ENCODE measurements around the gene NPEPL1. TPM values are rescaled to one million over a fixed set of nuclear protein-coding genes. Genes with fewer than 3 reads are reported as not detected.
"Not testable (repeated sequence)": the region's sequence is repeated elsewhere in the genome, so short reads cannot be mapped to it uniquely, and the experiment has no call there.

Gene NPEPL1, protein sequence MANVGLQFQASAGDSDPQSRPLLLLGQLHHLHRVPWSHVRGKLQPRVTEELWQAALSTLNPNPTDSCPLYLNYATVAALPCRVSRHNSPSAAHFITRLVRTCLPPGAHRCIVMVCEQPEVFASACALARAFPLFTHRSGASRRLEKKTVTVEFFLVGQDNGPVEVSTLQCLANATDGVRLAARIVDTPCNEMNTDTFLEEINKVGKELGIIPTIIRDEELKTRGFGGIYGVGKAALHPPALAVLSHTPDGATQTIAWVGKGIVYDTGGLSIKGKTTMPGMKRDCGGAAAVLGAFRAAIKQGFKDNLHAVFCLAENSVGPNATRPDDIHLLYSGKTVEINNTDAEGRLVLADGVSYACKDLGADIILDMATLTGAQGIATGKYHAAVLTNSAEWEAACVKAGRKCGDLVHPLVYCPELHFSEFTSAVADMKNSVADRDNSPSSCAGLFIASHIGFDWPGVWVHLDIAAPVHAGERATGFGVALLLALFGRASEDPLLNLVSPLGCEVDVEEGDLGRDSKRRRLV
- 10 to 100 TPM; 31.4 to 38.2 TPM for total RNA-seq

DNA sequence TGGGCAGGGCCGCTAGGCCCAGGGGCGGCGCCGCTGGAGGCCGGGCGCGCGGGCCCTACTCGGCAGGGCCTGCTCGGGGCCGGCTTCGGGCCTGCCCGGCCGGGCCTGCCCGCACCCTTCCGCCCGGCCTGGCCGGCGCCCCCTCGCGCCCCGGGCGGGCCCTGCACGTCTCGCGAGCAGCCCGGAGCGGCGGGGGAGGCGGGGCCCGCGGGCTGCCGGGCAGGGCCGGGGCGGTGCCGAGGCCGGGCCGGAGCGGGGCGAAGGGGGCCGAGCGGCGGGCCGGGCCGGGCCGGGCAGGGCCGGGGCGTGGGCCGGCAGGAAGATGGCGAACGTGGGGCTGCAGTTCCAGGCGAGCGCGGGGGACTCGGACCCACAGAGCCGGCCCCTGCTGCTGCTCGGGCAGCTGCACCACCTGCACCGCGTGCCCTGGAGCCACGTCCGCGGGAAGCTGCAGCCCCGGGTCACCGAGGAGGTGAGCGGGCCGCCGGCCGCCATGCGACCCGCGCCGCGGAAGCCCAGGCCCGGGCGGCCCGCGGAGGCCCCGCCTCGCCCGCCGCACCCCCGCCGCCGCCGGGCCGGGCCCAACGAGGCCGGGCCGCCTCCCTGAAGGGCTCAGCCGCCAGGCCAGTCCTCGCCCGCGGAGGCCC, at the start of gene NPEPL1:
Gene NPEPL1, plus strand, starts transcription at position 222 of the 647 bp plus-strand sequence. Its CDS starts 101 bp downstream, at position 323.
- peak; percentile 64 to 79 (median 67) for DNase-seq
- Histone ChIP-seq H3K9me3 (no peaks in the 10 kb centered on the region), H3K27ac (peak within 1 kb of the TSS; percentile 62 to 85 (median 72)), H3K4me3 (no peak within 1 kb of the TSS), H3K27me3 (no peaks in the 10 kb centered on the region), H3K4me1 (peaks cover 16% of the 10 kb centered on the region), H3K36me3 (replicated peaks in 1 of 2; ENCODE audit: insufficient read depth in 1 of 2, low read depth in 2 of 2) (peaks cover 0 to 3% of the 10 kb centered on the region in 2 donors)
- TF ChIP-seq, protein P1, sequence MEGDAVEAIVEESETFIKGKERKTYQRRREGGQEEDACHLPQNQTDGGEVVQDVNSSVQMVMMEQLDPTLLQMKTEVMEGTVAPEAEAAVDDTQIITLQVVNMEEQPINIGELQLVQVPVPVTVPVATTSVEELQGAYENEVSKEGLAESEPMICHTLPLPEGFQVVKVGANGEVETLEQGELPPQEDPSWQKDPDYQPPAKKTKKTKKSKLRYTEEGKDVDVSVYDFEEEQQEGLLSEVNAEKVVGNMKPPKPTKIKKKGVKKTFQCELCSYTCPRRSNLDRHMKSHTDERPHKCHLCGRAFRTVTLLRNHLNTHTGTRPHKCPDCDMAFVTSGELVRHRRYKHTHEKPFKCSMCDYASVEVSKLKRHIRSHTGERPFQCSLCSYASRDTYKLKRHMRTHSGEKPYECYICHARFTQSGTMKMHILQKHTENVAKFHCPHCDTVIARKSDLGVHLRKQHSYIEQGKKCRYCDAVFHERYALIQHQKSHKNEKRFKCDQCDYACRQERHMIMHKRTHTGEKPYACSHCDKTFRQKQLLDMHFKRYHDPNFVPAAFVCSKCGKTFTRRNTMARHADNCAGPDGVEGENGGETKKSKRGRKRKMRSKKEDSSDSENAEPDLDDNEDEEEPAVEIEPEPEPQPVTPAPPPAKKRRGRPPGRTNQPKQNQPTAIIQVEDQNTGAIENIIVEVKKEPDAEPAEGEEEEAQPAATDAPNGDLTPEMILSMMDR (IDR thresholded peaks at IDR 0.05) = peak in 3 of 7 experiments; percentile 36 to 76 (median 70)
- peak in 1 of 3 donors; percentile 38 for TF ChIP-seq POLR2A (IDR thresholded peaks at IDR 0.05)
- intact Hi-C loops (cut with DNase I) = loop anchor here (10.0 kb wide), 1 partner anchor 458 kb away; no protein-coding TSS in a partner anchor
- peak; percentile 91 for ATAC-seq
- WGBS, 2 donors = 3% methylated on average over 47 of the region's 93 CpGs; no CpG with 5 or more reads in 1 of the 2 donors

DNA sequence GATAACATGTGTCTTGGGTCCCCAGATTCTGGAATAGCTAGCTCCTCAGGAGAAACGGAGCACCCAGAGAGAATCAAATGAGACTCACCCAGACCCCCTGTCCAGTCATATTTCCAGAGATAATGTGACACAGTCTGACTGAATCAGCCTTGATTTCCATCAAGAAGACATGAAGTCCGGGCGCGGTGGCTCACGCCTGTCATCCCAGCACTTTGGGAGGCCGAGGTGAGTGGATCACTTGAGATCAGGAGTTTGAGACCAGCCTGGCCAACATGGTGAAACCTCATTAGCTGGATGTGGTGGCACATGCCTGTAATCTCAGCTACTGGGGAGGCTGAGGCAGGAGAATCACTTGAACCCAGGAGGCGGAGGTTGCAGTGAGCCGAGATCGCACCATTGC, 49.7 kb upstream of the NPEPL1 start:
- ATAC-seq; H3K4me1 ChIP-seq; intact Hi-C loops (cut with DNase I); H3K4me3 ChIP-seq; H3K27me3 ChIP-seq; H3K36me3 ChIP-seq (replicated peaks in 1 of 2; ENCODE audit: insufficient read depth in 1 of 2, low read depth in 2 of 2); H3K9me3 ChIP-seq; DNase-seq; H3K27ac ChIP-seq: not testable (repeated sequence)
- 63 to 66% methylated on average over 9 of the region's 9 CpGs for WGBS, 2 donors

DNA sequence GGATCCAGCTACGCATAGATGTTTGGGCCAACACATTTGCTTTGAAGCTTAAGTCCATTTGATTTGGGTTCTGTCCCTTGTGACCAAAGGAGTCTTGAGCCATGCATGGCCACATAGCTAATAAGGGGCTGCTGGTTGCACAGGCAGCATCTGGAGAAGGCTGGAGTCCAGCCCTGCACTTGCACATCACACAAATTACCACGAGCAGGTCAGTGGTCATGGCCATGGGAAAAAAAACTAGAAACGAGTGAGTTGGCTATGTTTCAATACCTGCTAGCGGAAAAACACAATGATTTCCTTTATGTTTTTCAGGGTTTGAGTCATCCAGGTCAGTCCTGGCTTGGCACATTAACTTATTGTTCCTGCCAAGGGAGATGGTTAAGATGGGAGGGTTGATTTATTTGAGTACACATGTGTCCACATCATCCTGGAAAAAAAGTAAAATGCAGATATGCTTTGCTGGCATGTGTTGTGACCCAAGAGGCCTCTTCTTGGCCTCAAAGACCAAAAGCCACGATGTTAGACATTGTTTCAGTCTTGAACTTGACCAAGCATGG, 47.1 kb upstream of the NPEPL1 start:
- DNase-seq (peak in 2 of 4 donors; percentile 8 to 18), ATAC-seq (peak; percentile 16)
- WGBS, 2 donors = 30 to 35% methylated on average over 5 of the region's 5 CpGs
- H3K27me3 ChIP-seq = no peaks in the 10 kb centered on the region
- no peaks in the 10 kb centered on the region for H3K36me3 ChIP-seq (replicated peaks in 1 of 2; ENCODE audit: insufficient read depth in 1 of 2, low read depth in 2 of 2)
- peak overlapping the region in 2 of 4 donors; percentile 37 to 52 for H3K27ac ChIP-seq
- no peak overlapping the region for H3K4me3 ChIP-seq
- intact Hi-C loops (cut with DNase I) = no loop called here
- TF ChIP-seq, protein P1 (IDR thresholded peaks at IDR 0.05) = no peak
- TF ChIP-seq POLR2A (IDR thresholded peaks at IDR 0.05) = no peak
- no peaks in the 10 kb centered on the region for H3K9me3 ChIP-seq
- H3K4me1 ChIP-seq = peaks cover 14% of the 10 kb centered on the region

DNA sequence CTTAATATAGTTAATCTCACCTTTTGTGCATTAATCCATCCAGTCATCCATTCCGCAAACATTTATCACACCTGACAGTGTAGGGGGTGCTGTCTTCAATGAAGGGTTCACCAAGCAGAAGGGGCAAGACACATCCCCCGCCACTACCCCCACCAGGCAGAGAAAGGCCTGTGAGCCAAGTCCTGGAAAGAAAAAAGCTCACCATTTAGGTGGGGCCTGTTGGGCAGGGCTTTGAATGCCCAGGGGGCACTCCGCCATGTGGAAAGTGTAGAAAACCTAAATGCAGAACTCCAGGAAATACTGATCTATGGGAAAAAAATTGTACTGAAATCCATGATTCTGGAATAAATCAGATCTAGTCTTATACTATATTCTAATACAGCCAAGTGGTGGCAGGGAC, 46.3 kb upstream of the NPEPL1 start:
- no peak for ATAC-seq
- DNase-seq = peak in 1 of 4 donors; percentile 5
- no peaks in the 10 kb centered on the region for H3K9me3 ChIP-seq
- H3K4me1 ChIP-seq = peaks cover 14% of the 10 kb centered on the region
- H3K36me3 ChIP-seq (replicated peaks in 1 of 2; ENCODE audit: insufficient read depth in 1 of 2, low read depth in 2 of 2) = no peaks in the 10 kb centered on the region
- H3K4me3 ChIP-seq = no peak overlapping the region
- TF ChIP-seq, protein P1 (IDR thresholded peaks at IDR 0.05) = no peak
- no peak for TF ChIP-seq POLR2A (IDR thresholded peaks at IDR 0.05)
- H3K27me3 ChIP-seq = no peaks in the 10 kb centered on the region
- intact Hi-C loops (cut with DNase I) = no loop called here
- peak overlapping the region in 1 of 4 donors; percentile 52 for H3K27ac ChIP-seq
- 83 to 88% methylated on average over 3 of the region's 3 CpGs for WGBS, 2 donors

DNA sequence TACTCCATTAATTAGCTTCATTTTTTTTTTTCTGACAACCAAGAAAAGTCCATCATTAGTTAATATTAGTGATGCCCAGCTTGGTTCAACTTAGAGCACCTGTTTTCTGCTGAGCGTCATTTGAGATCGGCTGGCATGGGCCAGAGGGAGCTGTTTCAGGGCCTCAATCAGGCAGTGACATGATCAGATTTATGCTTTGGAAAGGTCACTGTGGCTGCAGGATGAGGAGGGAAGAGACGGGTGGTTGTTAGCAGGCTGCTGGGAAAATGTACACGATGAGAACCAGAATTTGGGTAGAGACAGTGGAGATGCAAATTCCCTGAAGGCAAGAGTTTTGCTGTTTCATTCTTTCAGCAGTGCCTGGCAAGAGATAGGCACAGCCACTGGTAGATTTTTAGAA, 45.9 kb upstream of the NPEPL1 start:
- ATAC-seq = no peak
- no peak overlapping the region for H3K27ac ChIP-seq
- no peaks in the 10 kb centered on the region for H3K9me3 ChIP-seq
- intact Hi-C loops (cut with DNase I) = no loop called here
- no peaks in the 10 kb centered on the region for H3K27me3 ChIP-seq
- WGBS, 2 donors = 75 to 78% methylated on average over 4 of the region's 4 CpGs
- TF ChIP-seq, protein P1 (IDR thresholded peaks at IDR 0.05) = no peak
- TF ChIP-seq POLR2A (IDR thresholded peaks at IDR 0.05) = no peak
- no peak overlapping the region for H3K4me3 ChIP-seq
- no peak for DNase-seq
- H3K4me1 ChIP-seq = peaks cover 14% of the 10 kb centered on the region
- no peaks in the 10 kb centered on the region for H3K36me3 ChIP-seq (replicated peaks in 1 of 2; ENCODE audit: insufficient read depth in 1 of 2, low read depth in 2 of 2)
